OCI-M2 (cell line): ENCODE results near the gene ITPRIPL1.
"Not testable (repeated sequence)": the region's sequence is repeated elsewhere in the genome, so short reads cannot be mapped to it uniquely, and the experiment has no call there.

Experiments used
- DNase-seq: peaks from one replicate; lab custom pipeline; 2025; ENCODE audit not compliant: unreplicated experiment; lab: John Stamatoyannopoulos, UW

The ITPRIPL1 gene

DNA sequence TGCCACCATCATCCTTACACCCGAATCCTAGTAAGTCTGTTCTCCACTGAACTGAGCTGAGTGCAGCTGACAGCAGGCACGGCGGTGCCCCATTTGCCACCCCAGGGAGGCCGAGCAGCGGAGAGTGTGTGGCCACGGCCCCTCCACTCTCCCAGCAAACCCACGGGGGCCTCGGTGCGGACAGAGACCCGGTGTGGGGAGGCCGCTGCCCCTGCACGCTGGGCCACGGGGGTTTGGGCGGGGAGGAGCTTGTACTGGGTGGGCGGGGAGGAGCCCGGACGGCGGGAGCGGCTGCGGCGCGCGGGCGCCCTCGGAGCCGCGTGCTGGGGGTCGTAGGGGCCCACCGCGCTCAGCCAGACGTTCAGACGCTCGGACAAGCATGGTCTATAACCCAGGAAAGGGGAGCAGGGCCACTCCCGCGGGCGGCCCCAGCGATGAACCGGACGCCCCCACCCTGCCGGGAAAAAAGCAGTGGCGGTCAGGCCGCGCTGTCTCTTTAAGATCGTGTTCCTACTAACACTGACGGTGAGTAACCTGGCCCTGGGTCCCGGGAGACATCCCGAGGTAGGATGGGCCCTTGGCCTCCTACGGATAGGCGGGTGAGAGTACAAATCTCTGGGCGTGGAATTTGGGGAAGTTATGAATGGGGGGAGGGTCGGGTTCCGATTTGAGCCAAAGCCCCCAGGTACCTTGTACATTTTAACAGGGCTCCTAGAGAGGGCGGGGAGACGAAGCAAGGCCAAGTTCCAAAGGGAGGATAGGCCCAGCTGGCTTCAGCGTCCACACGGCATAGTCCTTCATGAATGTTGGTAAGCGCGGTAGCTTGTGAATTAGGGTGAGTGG, at the start of gene ITPRIPL1:
ITPRIPL1 (plus strand) TSS at position 277 of the 843 bp plus-strand sequence; CDS start at position 800, 523 bp downstream.
- no peak for DNase-seq

GRCh38 chr2:96276787-96277499, 48.2 kb upstream of the ITPRIPL1 start:
- no peak for DNase-seq

- no peak for DNase-seq
These were observed 37.8 kb upstream of the ITPRIPL1 start for GRCh38 chr2:96287273-96287856.

- DNase-seq = no peak
These were observed 33.4 kb upstream of the ITPRIPL1 start for GRCh38 chr2:96291751-96292150.

DNA sequence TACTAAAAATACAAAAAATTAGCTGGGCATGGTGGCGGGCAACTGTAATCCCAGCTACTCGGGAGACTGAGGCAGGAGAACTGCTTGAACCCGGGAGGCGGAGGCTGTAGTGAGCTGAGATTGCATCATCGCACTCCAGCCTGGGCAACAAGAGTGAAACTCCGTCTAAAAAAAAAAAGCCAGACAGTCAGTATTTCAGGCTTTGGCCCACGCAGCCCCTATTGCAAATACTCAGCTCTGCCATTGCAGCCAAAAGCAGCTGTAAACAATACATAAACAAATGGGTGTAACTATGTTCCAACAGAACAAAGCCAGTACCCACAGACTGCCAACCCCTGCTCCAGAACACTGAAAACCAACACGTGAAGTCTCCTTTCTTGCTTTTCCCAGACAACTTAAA, 30.8 kb upstream of the ITPRIPL1 start:
- DNase-seq = not testable (repeated sequence)

DNA sequence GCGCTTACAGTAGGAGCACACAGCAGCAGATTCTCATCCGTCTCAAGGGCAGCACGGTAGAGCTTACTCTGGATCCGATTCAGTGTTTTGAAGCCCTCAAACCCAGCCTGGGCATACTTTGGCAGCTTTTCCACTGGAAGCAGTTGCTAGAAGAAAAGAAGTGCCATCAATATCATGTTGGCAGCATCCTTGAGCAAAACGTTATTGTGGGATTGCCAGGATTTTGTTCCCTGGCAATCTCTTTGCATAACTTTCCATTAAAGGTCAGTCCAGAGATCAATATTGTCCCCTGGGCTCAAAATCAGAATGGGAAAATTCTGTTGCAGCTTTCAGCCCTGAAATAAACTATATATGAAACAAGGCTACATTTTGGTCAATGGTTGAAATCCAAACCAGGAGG, 28.2 kb upstream of the ITPRIPL1 start:
- DNase-seq = no peak

- no peak for DNase-seq
These were observed 23.3 kb upstream of the ITPRIPL1 start for GRCh38 chr2:96301865-96302264.

- DNase-seq = no peak
These were observed 20.5 kb upstream of the ITPRIPL1 start for GRCh38 chr2:96304606-96305005.

- peak; percentile 15 for DNase-seq
These were observed 19.8 kb upstream of the ITPRIPL1 start, which contains the start of gene SNRNP200 for GRCh38 chr2:96305091-96305978. SNRNP200 (minus strand) TSS chr2:96305546; CDS start chr2:96305437, 109 bp downstream.

- DNase-seq = no peak
These were observed 19.2 kb upstream of the ITPRIPL1 start for GRCh38 chr2:96305979-96306308.

DNA sequence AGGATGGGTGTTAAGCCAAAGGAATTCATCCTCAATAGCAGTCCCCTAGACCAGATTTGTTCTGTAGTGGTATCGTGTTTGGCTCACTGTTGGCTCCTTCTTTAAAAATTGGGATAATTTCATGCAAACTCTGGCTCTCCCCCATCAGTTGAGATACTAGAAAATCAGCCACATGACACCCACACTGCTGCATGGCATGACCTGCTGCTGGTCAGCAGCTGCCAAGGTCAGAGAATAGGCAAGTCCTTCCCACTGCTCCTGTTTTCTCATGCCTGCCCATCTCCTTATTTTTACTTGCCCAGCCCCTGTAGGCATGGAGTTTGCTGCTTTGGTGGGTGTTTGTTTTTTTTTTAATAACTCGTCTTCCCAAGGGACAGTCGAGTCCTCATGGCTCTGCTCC, 18.7 kb upstream of the ITPRIPL1 start:
- DNase-seq = no peak

- DNase-seq = no peak
These were observed 16.9 kb upstream of the ITPRIPL1 start for GRCh38 chr2:96308248-96308647.

- DNase-seq = no peak
These were observed 10.1 kb upstream of the ITPRIPL1 start for GRCh38 chr2:96315005-96315399.

DNA sequence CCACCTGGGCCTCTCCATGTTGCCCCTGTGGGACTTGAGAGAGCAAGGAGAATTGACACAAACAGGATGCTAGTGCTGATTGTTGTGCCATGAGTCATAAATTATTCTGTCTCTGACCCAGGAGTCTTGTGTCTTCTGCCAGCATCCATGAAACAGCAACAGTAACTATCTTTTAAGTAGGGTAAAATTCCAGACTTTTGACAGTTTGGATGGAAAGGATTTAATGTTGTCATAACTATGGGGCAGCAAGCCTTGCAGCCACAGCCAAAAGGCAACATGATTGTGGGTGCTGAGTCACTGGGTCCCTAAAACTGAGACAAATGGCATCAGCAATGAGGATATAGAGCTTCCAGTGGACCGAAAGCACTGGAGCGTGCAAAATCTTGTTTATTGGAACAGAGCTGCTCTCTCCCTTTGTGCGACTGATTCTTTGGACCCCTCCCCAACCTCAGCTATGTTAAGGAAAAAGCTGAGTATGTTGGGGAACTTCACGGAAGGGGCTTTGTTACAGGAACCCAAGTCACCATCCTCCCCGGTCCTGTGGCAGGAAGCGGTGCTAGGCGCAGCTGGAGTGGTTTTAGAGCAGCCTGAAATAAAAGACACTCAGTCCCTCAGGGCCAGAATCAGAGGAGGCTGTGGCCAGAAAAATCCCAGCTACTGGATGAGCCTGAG, 9.6 kb upstream of the ITPRIPL1 start:
- DNase-seq = no peak

GRCh38 chr2:96316999-96317398, 8.1 kb upstream of the ITPRIPL1 start:
- no peak for DNase-seq

GRCh38 chr2:96317584-96317997, 7.5 kb upstream of the ITPRIPL1 start:
- no peak for DNase-seq

- DNase-seq = no peak
These were observed 6.4 kb upstream of the ITPRIPL1 start for GRCh38 chr2:96318723-96319122.

- DNase-seq = no peak
These were observed 5.7 kb upstream of the ITPRIPL1 start for GRCh38 chr2:96319396-96319795.

DNA sequence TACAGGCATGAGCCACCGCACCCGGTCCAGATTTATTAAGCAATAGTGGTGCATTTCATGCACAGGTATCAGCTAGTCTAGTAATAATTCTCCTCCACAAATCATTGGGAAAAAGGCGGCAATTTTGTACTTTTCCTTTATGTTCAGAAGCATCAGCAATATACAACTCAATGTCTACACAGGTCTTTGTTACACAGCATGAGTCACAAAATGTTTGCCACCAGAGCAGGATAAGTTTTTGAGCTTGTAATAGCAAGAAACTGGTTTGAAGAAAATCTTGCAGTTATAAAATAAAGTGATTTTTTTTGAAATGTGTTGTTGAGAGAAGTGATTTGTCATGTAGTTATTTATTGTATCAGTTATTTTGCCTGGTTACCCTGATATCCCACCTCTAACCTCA, 4.8 kb upstream of the ITPRIPL1 start:
- no peak for DNase-seq
